H1 (cell line): ENCODE results near the gene TTC22. TPM values are rescaled to one million over a fixed set of nuclear protein-coding genes. Genes with fewer than 3 reads are reported as not detected.

Experiments
- BCL11A ChIP-seq, 2 experiments: IDR thresholded peaks; one replicate each; pipeline ENCODE4 v1.6.1; 2011; ENCODE audit warnings: low read depth in 2 of 2, low read length in 2 of 2, mild to moderate bottlenecking in 2 of 2
- CHD7 ChIP-seq: fragments of 300-600 bp; sonication (generic); IDR thresholded peaks from 2 replicates; pipeline ENCODE4 v1.7.1; 2012; ENCODE audit warnings: low read length, moderate library complexity, mild to moderate bottlenecking, inconsistent platforms; ENCODE audit not compliant: insufficient replicate concordance
- KDM1A ChIP-seq: fragments of 200-600, 300-600 bp; sonication (generic); IDR thresholded peaks from 2 replicates; pipeline ENCODE4 v1.7.1; 2016; ENCODE audit warnings: mild to moderate bottlenecking, low read length, borderline replicate concordance
- KDM4A ChIP-seq: IDR thresholded peaks from one replicate; pipeline ENCODE4 v1.7.1; 2012; ENCODE audit warnings: low read depth, mild to moderate bottlenecking, moderate library complexity, low read length, inconsistent platforms; ENCODE audit not compliant: severe bottlenecking
- KDM5A ChIP-seq: fragments of 200-600 bp; IDR thresholded peaks from 2 replicates; pipeline ENCODE4 v1.7.1; 2012; ENCODE audit warnings: mild to moderate bottlenecking, low read length, inconsistent platforms, mixed read lengths
- SP2 ChIP-seq: IDR thresholded peaks from 2 replicates; pipeline ENCODE4 v1.6.1; 2012; ENCODE audit warnings: mild to moderate bottlenecking, low read length, inconsistent platforms
- SRF ChIP-seq: IDR thresholded peaks from 2 replicates; pipeline ENCODE4 v1.6.1; 2011; ENCODE audit warnings: mild to moderate bottlenecking, low read depth, low read length, moderate library complexity
- polyA plus RNA-seq, 7 experiments: library from polyadenylated mRNA; depleted of rRNA in 3 of 7; stranded (reverse) in 5 of 7; unstranded in 2 of 7; fragments of >200 nt in 5 of 7; fragments of 200-250 nt in 2 of 7; gene quantifications; 1 replicate in 5 of 7; 2 replicates in 1 of 7; 4 replicates in 1 of 7; pipeline versions ENCODE4 v1.2.1 to v1.2.3, GENCODE V29; 2011 to 2013; ENCODE audit warnings: missing spikeins in 2 of 7, mixed read lengths in 2 of 7
- total RNA-seq: library from RNA; stranded (reverse); fragmentation: NEBNext Ultra II Directional; extraction: Animal tissue kit (Norgen Biotek cat#: 25700); gene quantifications from 2 replicates; pipeline ENCODE4 v1.2.1, GENCODE V29; 2021

The TTC22 gene
- total and polyA plus RNA-seq, 2 of the 8 experiments (the other 6 are each of a cell fraction or from before 2014, with no cell fraction given) = 1.00 to 1.6 TPM

GRCh38 chr1:54745864-54746263 is 55.3 kb downstream of the TTC22 start (continued):
- TF ChIP-seq CHD7 (no peak), KDM4A (no peak), SRF (no peak), KDM1A (no peak), BCL11A (IDR thresholded peaks at IDR 0.05; ENCODE audit: low read depth in 2 of 2, low read length in 2 of 2) (no peak), SP2 (no peak), KDM5A (no peak)
